Ecto neural progenitor cell (in vitro differentiated cells): ENCODE data around the gene NELL1.

ENCODE experiments used
- DNase-seq: peaks from one replicate; pipeline ENCODE4 v3.0.0-alpha.2; 2018; ENCODE audit warnings: low spot score

NELL1 gene

DNA sequence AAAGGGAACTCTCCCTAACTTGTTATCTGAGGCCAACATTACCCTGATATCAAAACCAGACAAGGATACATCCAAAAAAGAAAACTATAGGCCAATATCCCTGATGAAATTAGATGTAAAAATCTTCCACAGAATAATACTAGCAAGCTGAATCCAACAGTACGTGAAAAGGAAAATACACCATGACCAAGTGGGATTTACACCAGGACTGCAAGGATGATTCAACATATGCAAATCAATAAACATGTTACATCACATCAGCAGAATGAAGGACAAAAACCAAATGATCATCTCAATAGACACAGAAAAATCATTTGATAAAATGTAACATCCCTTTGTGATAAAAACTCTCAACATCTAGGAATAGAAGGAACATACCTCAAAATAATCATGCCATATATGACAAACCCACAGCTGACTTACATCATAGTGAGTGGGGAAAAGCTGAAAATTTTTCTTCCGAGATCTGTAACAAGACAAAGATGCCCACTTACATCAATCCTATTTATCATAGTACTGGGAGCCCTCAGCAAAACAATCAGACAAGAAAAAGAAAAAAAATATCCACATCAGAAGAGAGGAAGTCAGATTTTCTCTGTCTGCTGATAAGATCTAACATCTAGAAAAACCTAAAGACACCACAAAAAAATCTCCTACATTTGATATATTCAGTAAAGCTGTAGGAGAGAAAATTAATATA, 820.2 kb downstream of the NELL1 start:
- no peak for DNase-seq

DNA sequence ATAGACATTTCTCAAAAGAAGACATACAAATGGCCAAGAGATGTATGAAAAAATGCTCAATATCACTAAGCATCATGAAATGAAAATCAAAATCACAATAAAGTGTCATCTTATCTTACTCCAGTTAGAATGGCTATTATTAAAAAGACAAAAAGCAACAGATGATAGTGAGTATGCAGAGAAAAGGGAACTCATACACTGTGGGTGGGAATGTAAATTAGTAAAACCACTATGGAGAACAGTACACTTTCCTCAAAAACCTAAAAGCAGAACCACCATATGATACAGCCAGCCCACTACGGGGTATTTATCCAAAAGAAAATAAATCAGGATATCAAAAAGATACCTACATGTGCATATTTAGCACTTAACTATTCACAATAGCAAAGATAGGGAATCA, 823.5 kb downstream of the NELL1 start:
- no peak for DNase-seq

DNA sequence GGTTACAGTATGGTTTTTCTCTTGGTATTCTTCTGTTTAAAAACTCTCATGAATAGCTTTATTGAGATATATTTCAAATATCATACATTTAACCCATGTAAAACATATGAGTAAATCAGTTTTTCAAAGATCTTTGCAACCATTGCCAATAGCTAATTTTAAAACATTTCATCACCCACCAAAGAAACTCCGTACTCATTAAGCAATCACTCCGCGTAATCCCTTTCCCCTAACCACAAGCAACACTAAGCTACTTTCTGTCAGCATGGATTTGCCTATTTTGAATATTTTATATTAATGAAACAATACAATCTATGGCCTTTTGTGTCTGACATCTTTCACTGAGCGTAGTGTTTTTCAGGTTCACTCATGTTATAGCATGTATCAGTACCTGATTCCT, 825.6 kb downstream of the NELL1 start:
- no peak for DNase-seq

DNA sequence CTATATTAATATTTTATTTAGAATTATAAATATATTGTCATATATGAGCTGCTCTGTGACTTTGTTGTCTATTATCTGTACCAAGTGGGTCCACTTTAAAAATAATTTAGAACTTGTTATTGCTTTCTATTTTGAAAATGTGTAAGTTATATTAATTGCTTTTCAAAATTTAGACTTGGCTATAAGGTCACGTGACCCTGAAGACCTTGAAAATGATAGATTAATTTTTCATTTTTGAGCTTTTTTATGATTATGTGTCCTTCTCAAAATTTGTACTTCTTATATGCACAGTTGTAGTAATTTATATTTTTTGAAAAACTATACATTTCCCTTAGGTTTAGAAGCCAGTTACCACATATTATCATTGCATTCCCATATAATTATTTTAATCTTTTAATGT, 826.5 kb downstream of the NELL1 start:
- DNase-seq, result no peak

DNA sequence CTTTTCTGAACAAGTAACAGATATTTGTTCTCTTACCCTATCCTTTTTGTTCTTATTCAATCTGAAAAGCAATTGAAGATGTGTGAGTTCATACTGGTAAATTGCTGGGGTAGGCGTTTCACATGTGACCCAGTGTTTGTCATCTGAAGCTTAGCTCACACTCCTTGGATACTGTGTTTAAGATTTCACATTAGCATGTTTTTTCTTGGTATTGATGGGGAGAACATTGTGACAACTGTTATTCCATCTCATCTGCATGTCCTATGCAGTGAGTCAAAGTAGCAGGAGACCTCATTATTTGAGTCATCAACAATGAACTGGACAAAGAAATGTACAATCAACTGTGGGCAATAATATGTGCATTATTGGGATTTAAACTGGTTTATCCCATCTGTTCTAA, 831.9 kb downstream of the NELL1 start:
- no peak for DNase-seq

DNA sequence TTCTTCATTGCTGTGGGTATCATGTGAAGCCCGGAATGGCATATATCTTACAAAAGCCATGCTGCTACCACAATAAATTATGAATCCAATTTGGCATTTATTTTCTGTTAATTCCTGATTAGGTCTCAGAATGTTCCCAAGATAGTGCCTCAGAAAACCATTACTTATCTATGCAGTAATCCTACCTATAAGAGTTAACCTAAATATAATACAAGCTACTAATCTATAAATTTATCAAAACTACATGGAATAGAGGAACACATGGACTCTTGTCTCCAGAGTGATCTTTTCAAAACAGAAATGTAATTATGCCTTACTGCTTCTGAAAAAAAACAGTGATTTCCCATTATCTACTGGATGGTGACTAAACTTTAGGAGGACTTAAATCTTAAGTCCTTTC, 835.7 kb downstream of the NELL1 start:
- no peak for DNase-seq

DNA sequence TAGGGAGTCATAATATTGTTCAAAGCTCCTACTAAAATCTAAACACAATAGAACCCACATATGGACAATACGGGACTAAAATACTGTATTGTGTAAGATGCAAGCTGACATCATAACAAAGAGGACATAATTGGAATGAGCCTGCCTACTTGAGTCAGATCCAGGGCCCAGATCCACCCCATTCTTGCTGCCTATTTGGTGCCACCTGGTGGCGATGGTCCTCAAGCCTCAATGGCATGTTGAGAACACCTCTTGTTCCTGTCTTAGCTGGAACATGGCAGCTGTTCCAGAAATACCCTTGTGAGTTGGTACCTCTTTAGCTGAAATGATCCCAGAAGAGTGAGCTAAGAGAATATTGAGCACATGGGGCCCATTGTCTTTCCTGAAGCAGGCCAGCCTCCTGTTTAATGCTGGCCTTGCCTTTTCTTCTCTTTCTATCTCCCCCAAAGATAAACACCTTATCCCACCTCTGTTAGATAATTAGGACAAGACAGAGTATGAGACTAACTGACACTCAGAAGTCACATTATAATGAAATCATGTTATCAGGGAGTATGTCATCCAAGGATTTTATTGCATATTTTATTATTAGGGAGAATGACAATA, 842.6 kb downstream of the NELL1 start:
- DNase-seq, result peak; percentile 83

DNA sequence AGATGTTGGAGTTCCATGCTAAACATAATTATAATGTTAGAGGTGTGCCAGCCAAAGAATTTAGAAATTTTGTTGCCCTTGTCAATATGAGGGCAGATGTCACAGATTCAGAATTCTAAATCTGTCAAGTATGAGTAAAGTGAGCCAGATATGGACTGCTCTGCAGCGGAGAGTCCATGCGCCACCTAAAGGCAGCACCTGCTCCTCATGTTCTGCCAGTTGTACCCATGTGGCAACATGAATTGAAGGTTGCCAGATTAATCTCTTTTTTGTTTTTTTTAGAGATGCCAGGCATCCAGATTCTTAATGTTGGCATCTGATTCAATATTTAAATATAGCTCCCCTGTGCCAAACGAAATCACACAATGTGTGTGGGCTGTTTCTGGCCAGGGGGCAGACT, 844.9 kb downstream of the NELL1 start:
- no peak for DNase-seq

DNA sequence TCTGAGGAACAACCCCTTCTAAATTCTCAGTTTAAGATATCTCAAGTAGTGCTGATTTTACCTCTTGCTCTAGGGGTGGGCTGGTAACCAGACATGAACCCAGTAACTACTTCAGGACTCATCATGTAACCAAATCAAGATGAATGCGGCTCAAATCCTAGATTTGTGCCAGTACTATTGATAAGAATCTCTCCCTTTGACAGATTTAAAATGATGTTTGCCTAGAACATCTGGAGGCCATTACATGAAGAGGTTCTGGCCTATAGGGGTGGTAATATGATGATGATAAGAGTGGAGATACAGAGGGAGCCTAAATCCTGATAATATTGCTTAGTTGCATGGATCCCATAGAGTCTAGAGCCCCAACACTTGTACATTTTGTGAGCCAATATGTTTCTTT, 850.9 kb downstream of the NELL1 start:
- DNase-seq, result no peak

DNA sequence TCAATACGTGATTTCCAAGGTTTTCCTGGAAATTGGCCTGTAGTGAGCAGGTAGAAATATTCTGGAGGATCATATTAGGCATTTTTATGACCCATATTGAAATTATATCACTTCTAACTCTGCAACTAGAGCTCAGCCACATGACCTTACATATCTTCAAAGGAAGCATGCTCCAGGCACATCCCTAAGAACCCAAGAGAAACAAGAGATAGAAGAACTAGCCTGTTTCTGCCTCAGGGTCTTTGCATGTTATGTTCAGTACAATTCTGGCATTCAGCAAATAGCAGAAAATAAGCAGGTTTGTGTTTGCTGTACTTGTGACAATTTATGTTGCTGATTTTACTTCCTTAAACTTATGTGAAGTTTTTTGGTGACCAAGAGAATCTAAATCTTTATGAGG, 859.8 kb downstream of the NELL1 start:
- no peak for DNase-seq

DNA sequence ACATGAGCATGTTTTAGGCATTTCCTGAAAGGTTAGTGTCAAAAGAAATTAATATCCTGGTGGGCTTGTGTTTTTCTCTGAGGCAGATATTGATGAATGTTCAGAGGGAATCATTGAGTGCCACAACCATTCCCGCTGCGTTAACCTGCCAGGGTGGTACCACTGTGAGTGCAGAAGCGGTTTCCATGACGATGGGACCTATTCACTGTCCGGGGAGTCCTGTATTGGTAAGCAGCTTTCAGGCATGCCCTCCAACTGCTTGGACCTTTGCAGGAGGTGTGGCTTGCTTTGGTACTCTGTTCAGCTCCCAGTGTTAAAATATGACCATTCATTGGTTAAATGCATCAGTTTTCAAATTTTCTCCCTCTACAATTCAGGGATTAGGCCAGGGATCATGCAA, 864.9 kb downstream of the NELL1 start:
- peak; percentile 49 for DNase-seq

DNA sequence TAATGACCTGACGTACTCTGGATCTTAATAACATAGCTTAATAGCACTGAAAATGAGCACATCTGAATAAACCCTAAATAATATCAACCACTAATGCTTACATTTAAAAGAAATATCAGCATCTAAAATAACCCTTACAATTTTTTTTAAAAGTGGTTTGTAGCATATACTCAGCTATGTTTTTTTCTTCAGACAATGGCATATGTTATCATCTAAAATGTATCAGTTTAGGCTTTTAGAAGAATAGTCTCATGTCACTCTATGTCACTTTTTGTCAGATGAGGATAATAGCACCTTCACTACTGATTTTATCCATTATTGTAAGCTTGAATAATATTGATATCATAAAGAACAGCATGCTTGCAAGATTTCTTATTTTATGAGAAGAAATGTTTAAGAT, 868.6 kb downstream of the NELL1 start:
- no peak for DNase-seq

DNA sequence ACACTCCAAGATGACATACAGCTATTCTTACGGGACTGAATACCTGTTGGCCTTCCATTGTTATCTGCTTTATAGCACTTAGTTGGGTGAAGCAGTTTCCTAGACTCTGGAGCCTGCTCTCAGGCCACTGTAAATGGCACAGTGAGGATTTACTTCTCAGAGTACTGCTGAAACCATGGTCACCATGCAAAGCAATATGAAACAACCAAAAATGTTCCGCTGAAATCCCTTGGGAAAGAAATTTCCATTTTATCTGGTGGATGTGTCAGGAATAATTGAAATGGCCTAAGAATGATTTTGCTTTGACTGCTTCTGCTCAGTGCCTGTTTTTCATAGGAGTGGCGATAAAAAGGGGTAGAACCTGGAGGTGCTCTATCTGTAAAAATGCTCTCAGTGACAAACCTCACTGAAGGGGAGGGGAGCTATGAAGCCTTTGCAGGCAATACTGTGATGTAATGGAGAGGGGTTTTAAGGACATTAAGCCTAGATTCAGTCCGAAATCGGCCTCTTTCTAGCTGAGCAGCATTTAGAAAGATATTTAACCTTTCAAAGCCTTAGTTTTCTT, 871.9 kb downstream of the NELL1 start:
- no peak for DNase-seq

DNA sequence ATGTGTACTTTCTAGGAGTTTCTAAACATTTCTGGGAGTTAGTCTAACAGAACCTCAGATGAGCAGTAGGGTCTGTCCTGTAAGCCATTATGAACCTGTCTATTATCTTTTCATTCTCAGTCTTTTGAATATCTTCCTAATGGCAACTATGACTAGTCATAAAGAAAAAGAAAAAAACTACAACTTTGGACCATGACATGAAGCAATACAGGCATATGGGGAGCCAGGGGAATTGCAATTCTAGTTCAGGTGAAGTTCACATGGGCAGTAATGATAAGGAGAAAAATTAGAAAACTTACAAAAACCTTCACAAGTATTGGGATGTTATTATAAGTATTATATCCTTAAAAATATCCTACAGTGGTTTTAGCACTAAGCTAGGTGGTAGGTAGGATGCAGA, 874.5 kb downstream of the NELL1 start:
- DNase-seq, result no peak

DNA sequence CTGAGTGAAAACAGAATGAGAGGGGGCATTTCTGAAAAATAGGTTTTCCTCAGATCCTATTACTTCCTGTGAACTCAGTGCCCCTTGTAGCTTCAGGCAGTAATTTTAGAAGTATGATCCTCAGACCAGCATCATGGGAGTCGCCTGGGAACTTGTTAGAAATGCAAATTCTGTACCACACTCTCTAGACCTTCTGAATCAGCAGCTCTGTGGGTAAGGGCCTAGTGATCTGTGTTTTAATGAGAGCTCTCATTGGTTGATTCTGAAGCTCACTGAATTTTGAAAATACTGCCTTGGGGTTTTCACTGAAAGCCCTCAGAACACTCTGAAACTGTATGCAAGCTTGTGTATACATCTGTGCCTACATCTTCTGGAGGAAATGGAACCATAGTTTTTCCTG, 876.3 kb downstream of the NELL1 start:
- no peak for DNase-seq

DNA sequence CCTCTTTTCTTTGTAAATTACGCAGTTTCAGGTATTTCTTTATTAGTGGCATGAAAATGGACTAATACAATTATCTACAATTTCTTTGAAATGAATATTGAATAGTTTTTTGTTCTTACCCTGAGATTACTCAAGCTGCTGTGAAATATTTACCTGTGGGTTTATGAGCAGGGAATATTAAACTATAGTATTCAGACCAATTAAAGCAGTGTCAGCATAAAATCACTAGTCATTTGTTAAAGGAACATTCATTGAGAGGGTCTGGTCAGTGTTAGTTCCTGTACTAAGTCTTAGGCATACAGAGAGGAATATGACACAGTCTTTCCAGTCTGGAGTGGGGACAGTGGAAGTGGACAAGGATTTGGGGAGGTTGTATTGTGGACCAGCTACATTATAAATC, 877.3 kb downstream of the NELL1 start:
- DNase-seq, result no peak

DNA sequence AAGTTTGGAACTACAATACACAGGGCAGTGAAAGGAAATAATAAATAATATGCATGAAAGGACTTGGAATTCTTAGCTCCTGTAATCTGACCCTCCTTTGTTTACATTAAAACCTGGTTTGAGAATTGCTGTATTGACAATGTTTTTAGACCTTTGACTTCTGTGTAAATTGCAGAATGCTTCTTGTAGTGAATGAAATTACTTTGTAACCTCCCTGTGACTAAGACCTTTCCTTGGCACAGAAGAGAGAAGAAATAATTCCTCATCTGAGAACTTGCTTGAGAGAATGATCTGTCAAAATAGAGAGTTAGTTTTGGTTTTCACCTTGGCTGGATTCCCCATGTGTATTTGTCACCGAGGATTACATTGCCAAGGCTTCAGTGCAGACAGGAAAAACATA, 883.5 kb downstream of the NELL1 start:
- DNase-seq, result no peak

DNA sequence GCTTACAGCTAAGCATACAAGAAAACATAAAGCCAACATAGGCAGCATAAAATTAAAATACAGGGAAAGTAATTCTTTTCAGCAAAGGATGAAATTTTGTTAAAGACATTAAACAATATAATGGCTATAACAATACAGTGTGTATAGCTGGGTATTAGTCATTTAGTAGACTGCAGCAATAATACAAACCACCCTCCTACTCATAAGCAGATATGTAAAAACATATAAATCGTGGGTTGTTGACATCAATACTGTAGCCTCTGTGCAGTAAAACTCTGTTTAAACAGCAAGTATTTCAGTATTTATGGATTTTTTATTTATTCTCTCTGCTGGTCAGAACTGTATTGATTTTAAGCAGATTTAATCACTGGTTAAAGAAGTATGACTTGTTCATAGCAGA, 884.4 kb downstream of the NELL1 start:
- no peak for DNase-seq

DNA sequence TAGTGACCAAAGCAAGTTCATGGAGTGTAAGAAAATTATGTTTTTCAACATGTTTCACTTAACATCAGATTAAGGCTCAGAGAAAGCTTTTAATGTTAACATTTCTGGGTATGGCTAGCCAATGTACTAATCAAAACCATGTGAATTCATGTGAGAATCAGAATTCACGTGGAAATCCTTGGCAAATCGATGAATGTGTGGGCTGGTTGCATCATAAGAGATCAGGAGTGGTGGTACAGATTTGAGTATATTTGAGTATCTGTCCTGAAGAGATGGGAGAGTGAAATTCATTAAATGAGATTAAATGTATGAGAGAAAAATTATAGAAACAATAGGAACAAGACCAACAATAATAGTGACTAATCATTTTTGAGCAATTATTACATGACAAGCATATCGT, 884.9 kb downstream of the NELL1 start:
- no peak for DNase-seq

DNA sequence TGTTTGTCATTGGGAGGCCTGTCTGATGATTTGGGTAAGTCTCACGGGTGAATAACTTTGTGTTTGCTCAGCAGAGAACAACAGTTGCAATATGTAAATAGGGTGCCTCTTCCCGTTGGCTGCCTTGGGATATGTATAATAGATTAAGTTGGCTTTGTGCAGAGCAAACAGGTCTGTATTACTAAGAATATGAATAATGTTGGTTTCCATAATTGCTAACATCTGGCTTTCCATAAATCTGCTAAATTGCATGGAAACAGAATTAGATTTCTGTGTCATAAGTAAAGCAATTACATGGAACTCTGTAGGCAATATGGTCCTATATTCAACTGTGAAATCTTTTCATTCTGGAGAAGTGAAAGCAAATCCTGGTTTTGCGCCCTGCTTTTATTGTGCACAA, 887.5 kb downstream of the NELL1 start:
- no peak for DNase-seq

DNA sequence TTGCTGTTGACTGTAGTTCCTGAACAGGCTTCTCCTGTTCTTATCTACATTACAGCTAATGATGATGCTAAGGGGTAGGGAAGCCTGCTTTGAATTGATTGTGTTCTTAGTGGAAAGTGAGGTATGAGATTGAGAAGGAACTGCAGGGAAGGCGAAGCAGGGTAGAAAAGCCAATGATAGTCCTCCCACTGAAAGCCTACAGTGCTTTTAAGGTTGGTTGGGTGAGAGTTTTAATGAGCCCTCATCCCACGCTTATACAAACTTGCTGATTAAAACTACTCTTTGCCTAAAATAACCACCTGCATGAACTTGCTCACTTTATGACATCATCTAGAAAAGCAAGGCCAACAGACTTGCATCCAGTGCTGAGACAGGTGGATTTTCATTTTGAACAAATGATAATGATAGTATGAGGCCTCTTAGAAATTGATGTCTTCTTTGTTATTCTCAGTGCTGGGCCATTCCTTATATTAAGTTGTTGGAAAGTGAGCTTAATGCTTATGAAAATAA, 891.1 kb downstream of the NELL1 start:
- DNase-seq, result no peak

DNA sequence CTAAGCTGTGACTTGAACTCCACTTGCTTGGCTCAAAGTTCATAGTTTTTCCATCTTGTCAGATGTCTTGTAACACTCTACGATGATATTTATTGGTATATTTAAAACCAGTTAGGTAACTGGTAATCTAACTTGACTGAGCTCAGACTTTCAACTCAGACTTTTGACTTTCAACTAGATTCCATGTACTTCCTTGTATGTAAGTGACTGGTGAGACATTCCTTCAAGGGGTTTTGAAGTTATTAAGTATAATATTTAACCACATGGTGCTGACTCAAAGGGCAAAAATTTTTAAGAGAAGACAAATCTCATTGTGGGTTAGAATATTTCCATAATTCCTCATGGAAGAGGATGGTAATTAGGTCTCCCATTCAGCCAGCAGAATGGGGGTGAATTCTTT, 892.2 kb downstream of the NELL1 start:
- no peak for DNase-seq

DNA sequence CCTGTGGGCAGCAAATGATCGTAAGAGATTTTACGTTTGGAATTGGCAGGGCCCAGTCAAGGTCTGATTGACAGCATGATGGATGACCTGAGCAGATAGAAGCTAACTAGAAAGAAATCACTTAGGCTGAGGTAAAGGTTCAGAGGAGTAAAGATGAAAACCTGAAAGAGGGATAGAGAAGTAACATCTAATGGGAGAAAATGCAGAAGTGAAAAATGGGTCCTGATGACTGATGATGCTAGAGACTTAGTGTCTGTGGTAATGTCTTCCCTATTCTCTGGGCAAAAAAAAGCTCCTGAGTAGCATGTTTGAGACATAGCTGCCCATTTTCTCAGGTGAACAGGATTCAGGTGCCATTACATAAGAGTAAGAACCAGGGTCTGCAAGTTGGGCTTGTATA, 894.7 kb downstream of the NELL1 start:
- no peak for DNase-seq
